Smooth muscle cell of the coronary artery (primary cell): ENCODE results near the gene SLC9B1. TPM values are rescaled to one million over a fixed set of nuclear protein-coding genes. Genes with fewer than 3 reads are reported as not detected.

Experiments used
- total RNA-seq: library from RNA; depleted of rRNA; stranded (reverse); fragments of >200 nt; gene quantifications from 2 replicates; pipeline ENCODE4 v1.2.3, GENCODE V29; 2014; ENCODE audit warnings: low replicate concordance

SLC9B1 gene
- 0.38 and 2.2 TPM in 2 replicates for total RNA-seq

GRCh38 chr4:103019308-103020124 is at the start of gene SLC9B1:
SLC9B1 (minus strand) TSS chr4:103019705; CDS start chr4:102991711, 27,994 bp downstream.

GRCh38 chr4:102868781-102869568 is 150.5 kb downstream of the SLC9B1 start, which contains the start of gene CISD2:
CISD2 (plus strand) TSS chr4:102868992; CDS start chr4:102869085, 93 bp downstream.

Other genes with a start within 250 kb of the SLC9B1 start
- 116 and 221 TPM in 2 replicates for gene UBE2D3, start 192.2 kb downstream of the SLC9B1 start, total RNA-seq
- gene CISD2, start 150.7 kb downstream of the SLC9B1 start, total RNA-seq: 40.4 and 46.8 TPM in 2 replicates
- gene SLC9B2, start 57.1 kb upstream of the SLC9B1 start, total RNA-seq: 11.8 and 16.5 TPM in 2 replicates
- gene BDH2, start 80.1 kb upstream of the SLC9B1 start, total RNA-seq: 40.3 and 50.4 TPM in 2 replicates
- 1.4 and 3.9 TPM in 2 replicates for gene CENPE, start 178.6 kb upstream of the SLC9B1 start, total RNA-seq